Measurements from ENCODE around the gene MYO16. TPM values are rescaled to one million over a fixed set of nuclear protein-coding genes. Genes with fewer than 3 reads are reported as not detected.

MYO16 gene
- polyA plus RNA-seq, 2 of the 4 experiments (the other 2 are of a cell fraction), result 0.03 to 0.06 TPM

DNA sequence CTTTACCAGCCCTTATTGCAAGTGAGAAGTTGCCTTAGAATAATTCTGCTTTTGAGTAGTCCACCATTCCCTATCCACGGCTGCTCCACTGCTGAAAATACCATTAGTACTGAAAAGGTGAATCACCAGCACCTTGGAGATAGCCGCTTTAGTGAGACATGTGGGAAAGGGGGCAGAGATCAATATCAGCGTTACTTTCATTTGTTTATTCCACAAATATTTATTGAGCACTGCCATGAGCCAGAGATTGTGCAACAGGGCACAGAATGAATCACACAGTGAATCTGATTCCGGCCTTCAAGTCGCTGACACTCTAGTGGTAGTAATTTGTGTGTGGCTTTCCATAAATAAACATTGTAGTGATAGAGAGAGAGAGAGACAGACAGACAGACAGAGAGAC lies 31.5 kb upstream of the MYO16 start:
- ChIA-PET CTCF (no interaction called here), POLR2A (no interaction called here)
- Histone ChIP-seq H3K4me2 (no peak overlapping the region), H3K4me1 (no peaks in the 10 kb centered on the region), H3K4me3 (no peak overlapping the region), H3K27ac (no peak overlapping the region), H3K9me3 (no peaks in the 10 kb centered on the region)
- 15% methylated on average over 5 of the region's 5 CpGs for WGBS (ENCODE audit: missing lambda C conversion rate)
- ATAC-seq (no peak), DNase-seq (ENCODE audit: low read depth in 1 of 2, low spot score in 1 of 2) (peak in 1 of 2 experiments; percentile 12), FAIRE-seq (no peak)
- TF ChIP-seq CEBPB (IDR thresholded peaks at IDR 0.05), result peak in 1 of 2 experiments; percentile 38; a peak in 1 of 4 replicates
- TF ChIP-seq EP300 (IDR thresholded peaks at IDR 0.05), result no peak

DNA sequence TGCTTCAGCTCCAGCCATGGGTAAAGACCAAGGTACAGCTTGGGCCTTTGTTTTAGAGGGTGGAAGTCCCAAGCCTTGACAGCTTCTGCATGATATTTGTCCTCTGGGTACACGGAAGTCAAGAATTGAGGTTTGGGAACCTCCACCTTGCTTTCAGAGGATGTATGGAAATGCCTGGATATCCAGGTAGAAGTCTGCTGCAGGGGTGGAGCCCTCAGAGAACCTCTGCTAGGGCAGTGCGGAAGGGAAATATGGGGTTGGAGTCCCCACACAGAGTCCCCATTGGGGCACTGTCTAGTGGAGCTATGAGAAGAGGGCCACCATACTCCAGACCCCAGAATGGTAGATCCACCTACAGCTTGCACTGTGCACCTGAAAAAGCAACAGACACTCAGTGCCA lies 23.0 kb upstream of the MYO16 start:
- CTCF ChIA-PET, result no interaction called here
- ATAC-seq (no peak), FAIRE-seq (no peak), DNase-seq (ENCODE audit: low read depth in 1 of 2, low spot score in 1 of 2) (no peak)
- POLR2A ChIA-PET, result no interaction called here
- no peak overlapping the region for H3K4me3 ChIP-seq
- TF ChIP-seq POLR2A (IDR thresholded peaks at IDR 0.05; ENCODE audit: low read length) (no peak), CHD2 (IDR thresholded peaks at IDR 0.05; ENCODE audit: low read length, partially characterized antibody) (no peak), HOXB5 (CRISPR knock-in tag; IDR thresholded peaks at IDR 0.05) (no peak), HOXA7 (CRISPR knock-in tag; IDR thresholded peaks at IDR 0.05) (no peak), HEYL (CRISPR knock-in tag; IDR thresholded peaks at IDR 0.05) (no peak), CBX8 (IDR thresholded peaks at IDR 0.05) (no peak), BHLHE40 (IDR thresholded peaks at IDR 0.05; ENCODE audit: low read depth, low read length) (no peak), SMC3 (IDR thresholded peaks at IDR 0.05) (no peak), RCOR1 (IDR thresholded peaks at IDR 0.05; ENCODE audit: low read depth, low read length) (no peak), CHD4 (IDR thresholded peaks at IDR 0.05; ENCODE audit: borderline replicate concordance) (no peak), NPAS2 (CRISPR knock-in tag; IDR thresholded peaks at IDR 0.05; ENCODE audit: borderline replicate concordance) (no peak), MAFK (IDR thresholded peaks at IDR 0.05; ENCODE audit: partially characterized antibody) (no peak), TFCP2L1 (CRISPR knock-in tag; IDR thresholded peaks at IDR 0.05) (no peak), JUNB (IDR thresholded peaks at IDR 0.05) (no peak), HOXB13 (CRISPR knock-in tag; IDR thresholded peaks at IDR 0.05; ENCODE audit: low read depth) (no peak)
- TF ChIP-seq, protein P1, sequence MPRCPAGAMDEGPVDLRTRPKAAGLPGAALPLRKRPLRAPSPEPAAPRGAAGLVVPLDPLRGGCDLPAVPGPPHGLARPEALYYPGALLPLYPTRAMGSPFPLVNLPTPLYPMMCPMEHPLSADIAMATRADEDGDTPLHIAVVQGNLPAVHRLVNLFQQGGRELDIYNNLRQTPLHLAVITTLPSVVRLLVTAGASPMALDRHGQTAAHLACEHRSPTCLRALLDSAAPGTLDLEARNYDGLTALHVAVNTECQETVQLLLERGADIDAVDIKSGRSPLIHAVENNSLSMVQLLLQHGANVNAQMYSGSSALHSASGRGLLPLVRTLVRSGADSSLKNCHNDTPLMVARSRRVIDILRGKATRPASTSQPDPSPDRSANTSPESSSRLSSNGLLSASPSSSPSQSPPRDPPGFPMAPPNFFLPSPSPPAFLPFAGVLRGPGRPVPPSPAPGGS (IDR thresholded peaks at IDR 0.05), result no peak
- peaks cover 9% of the 10 kb centered on the region; the same call in 1 of the 3 replicates for H3K9me3 ChIP-seq
- no peak overlapping the region for H3K4me2 ChIP-seq
- H3K27ac ChIP-seq, result no peak overlapping the region
- H3K4me1 ChIP-seq, result no peaks in the 10 kb centered on the region
- whole genome bisulfite sequencing (ENCODE audit: missing lambda C conversion rate), result 66% methylated on average over 2 of the region's 2 CpGs

DNA sequence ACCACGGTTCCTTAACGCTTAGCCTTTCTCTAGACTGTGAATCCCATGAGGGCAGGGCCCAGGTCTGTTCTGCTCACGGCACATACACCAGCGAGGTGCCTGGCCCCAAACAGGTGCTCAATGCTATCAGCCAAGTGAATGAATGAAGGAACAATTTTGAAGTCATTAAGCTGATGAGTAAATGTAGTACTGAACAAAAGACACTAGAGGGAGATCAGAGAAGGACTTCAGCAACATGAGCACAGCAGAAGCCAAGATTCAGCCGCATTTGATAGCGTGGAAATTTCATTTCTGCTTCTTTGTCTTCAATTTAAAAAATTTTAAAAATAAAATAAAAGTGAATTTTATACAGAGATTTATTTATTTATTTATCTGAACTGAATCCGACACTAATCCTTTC lies 20.1 kb upstream of the MYO16 start:
- ATAC-seq (peak in 1 of 2 experiments; percentile 54; a peak in 2 of 6 replicates), FAIRE-seq (no peak), DNase-seq (ENCODE audit: low read depth in 1 of 2, low spot score in 1 of 2) (peak; percentile 6 to 31)
- WGBS (ENCODE audit: missing lambda C conversion rate), result 57% methylated on average over 7 of the region's 7 CpGs
- CTCF ChIA-PET, result interaction anchor here (0.8 to 4.9 kb wide), 3 partner anchors 10 to 287 kb away, joined by 3 to 41 read pairs (median 3); no protein-coding TSS in a partner anchor
- no peaks in the 10 kb centered on the region for H3K4me1 ChIP-seq
- peak; percentile 56 for TF ChIP-seq SMC3 (IDR thresholded peaks at IDR 0.05)
- TF ChIP-seq CHD2 (IDR thresholded peaks at IDR 0.05; ENCODE audit: low read length, partially characterized antibody), result no peak
- TF ChIP-seq, protein P2, sequence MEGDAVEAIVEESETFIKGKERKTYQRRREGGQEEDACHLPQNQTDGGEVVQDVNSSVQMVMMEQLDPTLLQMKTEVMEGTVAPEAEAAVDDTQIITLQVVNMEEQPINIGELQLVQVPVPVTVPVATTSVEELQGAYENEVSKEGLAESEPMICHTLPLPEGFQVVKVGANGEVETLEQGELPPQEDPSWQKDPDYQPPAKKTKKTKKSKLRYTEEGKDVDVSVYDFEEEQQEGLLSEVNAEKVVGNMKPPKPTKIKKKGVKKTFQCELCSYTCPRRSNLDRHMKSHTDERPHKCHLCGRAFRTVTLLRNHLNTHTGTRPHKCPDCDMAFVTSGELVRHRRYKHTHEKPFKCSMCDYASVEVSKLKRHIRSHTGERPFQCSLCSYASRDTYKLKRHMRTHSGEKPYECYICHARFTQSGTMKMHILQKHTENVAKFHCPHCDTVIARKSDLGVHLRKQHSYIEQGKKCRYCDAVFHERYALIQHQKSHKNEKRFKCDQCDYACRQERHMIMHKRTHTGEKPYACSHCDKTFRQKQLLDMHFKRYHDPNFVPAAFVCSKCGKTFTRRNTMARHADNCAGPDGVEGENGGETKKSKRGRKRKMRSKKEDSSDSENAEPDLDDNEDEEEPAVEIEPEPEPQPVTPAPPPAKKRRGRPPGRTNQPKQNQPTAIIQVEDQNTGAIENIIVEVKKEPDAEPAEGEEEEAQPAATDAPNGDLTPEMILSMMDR (IDR thresholded peaks at IDR 0.05), result peak; percentile 49
- TF ChIP-seq RAD21 (conservative IDR thresholded peaks at IDR 0.05 in 1 of 2, IDR thresholded peaks at IDR 0.05 in 1 of 2), result peak; percentile 62
- H3K27ac ChIP-seq, result no peak overlapping the region
- H3K4me2 ChIP-seq, result no peak overlapping the region
- POLR2A ChIA-PET, result no interaction called here
- H3K9me3 ChIP-seq, result peaks cover 9% of the 10 kb centered on the region; the same call in 1 of the 3 replicates
- no peak overlapping the region for H3K4me3 ChIP-seq
